Neural progenitor cell (in vitro differentiated cells): ENCODE data around the gene ZSCAN30. TPM values are rescaled to one million over a fixed set of nuclear protein-coding genes. Genes with fewer than 3 reads are reported as not detected.

Experiments
- DNase-seq: peaks from one replicate; pipeline ENCODE4 v3.0.0-alpha.2; 2016; ENCODE audit warnings: low spot score
- H2AFZ ChIP-seq: fragments of 200-600 bp; sonication (generic); replicated peaks from 2 replicates; pipeline ENCODE4 v1.6.1; 2016; ENCODE audit warnings: antibody characterized with exemption
- H3F3A ChIP-seq: fragments of 200-600 bp; sonication (generic); 2 replicates; pipeline ENCODE4 v1.6.1; 2016; ENCODE audit warnings: antibody characterized with exemption, low read depth
- H3K27ac ChIP-seq: fragments of 200-600 bp; sonication (generic); 2 replicates; pipeline ENCODE4 v1.5.1; 2016; ENCODE audit warnings: mild to moderate bottlenecking
- H3K27me3 ChIP-seq: fragments of 200-600 bp; sonication (generic); 2 replicates; pipeline ENCODE4 v1.6.1; 2016; ENCODE audit warnings: mild to moderate bottlenecking, moderate library complexity
- H3K36me3 ChIP-seq: fragments of 200-600 bp; sonication (generic); 2 replicates; pipeline ENCODE4 v1.5.1; 2016
- H3K4me1 ChIP-seq: fragments of 200-600 bp; sonication (generic); 2 replicates; pipeline ENCODE4 v1.6.1; 2016; ENCODE audit warnings: mixed run types
- H3K4me2 ChIP-seq: fragments of 200-600 bp; sonication (generic); 2 replicates; pipeline ENCODE4 v1.6.1; 2016
- H3K4me3 ChIP-seq: fragments of 200-600 bp; sonication (generic); 2 replicates; pipeline ENCODE4 v1.5.1; 2016
- H3K79me2 ChIP-seq: fragments of 200-600 bp; sonication (generic); 2 replicates; pipeline ENCODE4 v1.6.1; 2016; ENCODE audit warnings: low read depth
- H3K9ac ChIP-seq: fragments of 200-600 bp; sonication (generic); 2 replicates; pipeline ENCODE4 v1.6.1; 2016
- H3K9me3 ChIP-seq: fragments of 200-600 bp; sonication (generic); 2 replicates; pipeline ENCODE4 v1.5.1; 2016; ENCODE audit warnings: low read depth
- H4K20me1 ChIP-seq: fragments of 200-600 bp; sonication (generic); 2 replicates; pipeline ENCODE4 v1.6.1; 2016; ENCODE audit warnings: low read depth
- H3K27ac Mint-ChIP-seq: 3 replicates; pipeline ENCODE4 v1.8.0; 2021; ENCODE audit warnings: mixed read lengths
- H3K27me3 Mint-ChIP-seq: 2 replicates; pipeline ENCODE4 v1.8.0; 2022; ENCODE audit warnings: low read depth, mild to moderate bottlenecking, inconsistent platforms, moderate library complexity, mixed read lengths; ENCODE audit not compliant: insufficient read depth
- H3K36me3 Mint-ChIP-seq: 3 replicates; pipeline ENCODE4 v1.8.0; 2021; ENCODE audit warnings: mixed read lengths
- H3K4me1 Mint-ChIP-seq: 3 replicates; pipeline ENCODE4 v1.8.0; 2021; ENCODE audit warnings: mixed read lengths
- H3K4me3 Mint-ChIP-seq: 3 replicates; pipeline ENCODE4 v1.8.0; 2021; ENCODE audit warnings: mild to moderate bottlenecking, moderate library complexity, mixed read lengths
- H3K9me3 Mint-ChIP-seq: 3 replicates; pipeline ENCODE4 v1.8.0; 2020; ENCODE audit warnings: mixed read lengths
- EZH2 ChIP-seq: fragments of 200-600 bp; sonication (generic); IDR thresholded peaks from 2 replicates; pipeline ENCODE4 v1.6.1; 2017; ENCODE audit warnings: antibody characterized with exemption, mild to moderate bottlenecking, moderate library complexity
- EZH2phosphoT487 ChIP-seq: fragments of 200-600 bp; sonication (generic); IDR thresholded peaks from 2 replicates; pipeline ENCODE4 v1.6.1; 2017; ENCODE audit warnings: antibody characterized with exemption
- total RNA-seq: library from RNA; depleted of rRNA; stranded (reverse); fragments of >200 nt; gene quantifications from 2 replicates; pipeline ENCODE4 v1.2.3, GENCODE V29; 2015; ENCODE audit warnings: low replicate concordance
- TF ChIP-seq, protein P1 (sequence below): fragments of 200-600 bp; sonication (generic); IDR thresholded peaks from 2 replicates; pipeline ENCODE4 v1.5.1; 2017; ENCODE audit warnings: antibody characterized with exemption, mild to moderate bottlenecking

The ZSCAN30 gene
- total RNA-seq, 1 donor from 2014 or later = 21.7 TPM

DNA sequence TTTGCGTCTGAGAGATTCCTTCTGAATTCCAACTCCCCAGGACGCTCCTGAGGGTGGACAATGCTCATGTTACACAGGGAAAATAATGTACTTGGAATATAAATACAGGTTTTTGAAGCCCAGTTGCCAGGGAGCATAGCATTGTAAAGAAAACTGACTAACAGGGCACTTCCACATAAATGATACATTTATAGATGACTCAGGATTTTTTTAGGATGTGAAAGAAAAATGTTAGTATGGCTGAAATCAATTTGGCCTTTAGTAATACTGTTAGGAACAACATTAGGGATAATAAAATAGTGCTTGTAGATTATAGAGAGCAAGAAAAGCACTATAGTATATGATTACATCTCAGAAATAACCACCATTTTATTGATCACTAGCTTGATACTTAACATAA lies 25.6 kb downstream of the ZSCAN30 start:
- Mint-ChIP-seq H3K27me3 (peaks cover 3% of the 10 kb centered on the region), H3K27ac (peak overlapping the region; percentile 13), H3K36me3 (peaks cover 63% of the 10 kb centered on the region), H3K4me3 (no peak overlapping the region), H3K9me3 (peaks cover 28% of the 10 kb centered on the region), H3K4me1 (no peaks in the 10 kb centered on the region)
- TF ChIP-seq EZH2 (no peak), EZH2phosphoT487 (no peak)
- TF ChIP-seq, protein P1, sequence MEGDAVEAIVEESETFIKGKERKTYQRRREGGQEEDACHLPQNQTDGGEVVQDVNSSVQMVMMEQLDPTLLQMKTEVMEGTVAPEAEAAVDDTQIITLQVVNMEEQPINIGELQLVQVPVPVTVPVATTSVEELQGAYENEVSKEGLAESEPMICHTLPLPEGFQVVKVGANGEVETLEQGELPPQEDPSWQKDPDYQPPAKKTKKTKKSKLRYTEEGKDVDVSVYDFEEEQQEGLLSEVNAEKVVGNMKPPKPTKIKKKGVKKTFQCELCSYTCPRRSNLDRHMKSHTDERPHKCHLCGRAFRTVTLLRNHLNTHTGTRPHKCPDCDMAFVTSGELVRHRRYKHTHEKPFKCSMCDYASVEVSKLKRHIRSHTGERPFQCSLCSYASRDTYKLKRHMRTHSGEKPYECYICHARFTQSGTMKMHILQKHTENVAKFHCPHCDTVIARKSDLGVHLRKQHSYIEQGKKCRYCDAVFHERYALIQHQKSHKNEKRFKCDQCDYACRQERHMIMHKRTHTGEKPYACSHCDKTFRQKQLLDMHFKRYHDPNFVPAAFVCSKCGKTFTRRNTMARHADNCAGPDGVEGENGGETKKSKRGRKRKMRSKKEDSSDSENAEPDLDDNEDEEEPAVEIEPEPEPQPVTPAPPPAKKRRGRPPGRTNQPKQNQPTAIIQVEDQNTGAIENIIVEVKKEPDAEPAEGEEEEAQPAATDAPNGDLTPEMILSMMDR = no peak
- H3K4me3 ChIP-seq = no peak overlapping the region
- no peak overlapping the region for H3K4me2 ChIP-seq
- no peak overlapping the region for H2AFZ ChIP-seq
- H3K36me3 ChIP-seq = no peaks in the 10 kb centered on the region
- no peaks in the 10 kb centered on the region for H3K27me3 ChIP-seq
- no peaks in the 10 kb centered on the region for H3K9me3 ChIP-seq
- DNase-seq = no peak
- no peaks in the 10 kb centered on the region for H4K20me1 ChIP-seq
- no peaks in the 10 kb centered on the region for H3K4me1 ChIP-seq
- H3F3A ChIP-seq = no peaks in the 10 kb centered on the region
- no peak overlapping the region for H3K9ac ChIP-seq
- no peak overlapping the region for H3K27ac ChIP-seq
- no peaks in the 10 kb centered on the region for H3K79me2 ChIP-seq

DNA sequence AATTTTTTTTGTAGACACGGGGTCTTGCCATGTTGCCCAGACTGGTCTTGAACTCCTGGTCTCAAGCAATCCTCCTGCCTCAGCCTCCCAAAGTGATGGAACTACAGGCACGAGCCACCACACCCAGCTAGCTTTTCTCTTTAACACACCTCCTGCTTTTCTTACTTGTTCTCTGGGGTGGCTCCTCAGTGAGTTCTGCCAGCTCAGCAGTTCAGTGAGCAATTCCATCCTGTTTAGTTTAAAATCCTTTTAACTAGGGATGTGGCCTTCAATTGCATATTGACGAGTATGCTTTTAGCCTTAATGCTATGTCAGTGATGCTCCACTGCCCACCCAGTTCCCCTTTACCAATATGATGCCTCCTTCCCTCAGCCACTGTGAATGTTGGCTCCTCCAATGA lies 33.1 kb downstream of the ZSCAN30 start:
- Histone ChIP-seq H2AFZ (no peak overlapping the region), H3K4me2 (no peak overlapping the region), H3K27me3 (no peaks in the 10 kb centered on the region), H4K20me1 (no peaks in the 10 kb centered on the region), H3K27ac (no peak overlapping the region), H3F3A (no peaks in the 10 kb centered on the region), H3K9ac (no peak overlapping the region), H3K9me3 (no peaks in the 10 kb centered on the region), H3K36me3 (peaks cover 10% of the 10 kb centered on the region), H3K4me3 (no peak overlapping the region), H3K4me1 (no peaks in the 10 kb centered on the region), H3K79me2 (no peaks in the 10 kb centered on the region)
- TF ChIP-seq, protein P1 = no peak
- TF ChIP-seq EZH2 (no peak), EZH2phosphoT487 (no peak)
- Mint-ChIP-seq H3K9me3 (peaks cover 25% of the 10 kb centered on the region), H3K27me3 (no peaks in the 10 kb centered on the region), H3K4me3 (no peak overlapping the region), H3K36me3 (peaks cover 76% of the 10 kb centered on the region), H3K27ac (no peak overlapping the region), H3K4me1 (no peaks in the 10 kb centered on the region)
- DNase-seq = no peak

- H3K9me3 Mint-ChIP-seq = peaks cover 28% of the 10 kb centered on the region
- TF ChIP-seq EZH2phosphoT487 (no peak), EZH2 (no peak)
- TF ChIP-seq, protein P1 = no peak
- Histone ChIP-seq H3K27me3 (no peaks in the 10 kb centered on the region), H3K9me3 (no peaks in the 10 kb centered on the region), H3K9ac (no peak overlapping the region), H2AFZ (no peak overlapping the region), H3F3A (peaks cover 19% of the 10 kb centered on the region), H3K4me3 (no peak overlapping the region), H3K27ac (no peak overlapping the region), H3K79me2 (no peaks in the 10 kb centered on the region), H3K36me3 (peaks cover 12% of the 10 kb centered on the region), H3K4me1 (no peaks in the 10 kb centered on the region), H3K4me2 (no peak overlapping the region), H4K20me1 (no peaks in the 10 kb centered on the region)
- H3K27ac Mint-ChIP-seq = no peak overlapping the region
- peaks cover 80% of the 10 kb centered on the region for H3K36me3 Mint-ChIP-seq
- H3K27me3 Mint-ChIP-seq = no peaks in the 10 kb centered on the region
- no peaks in the 10 kb centered on the region for H3K4me1 Mint-ChIP-seq
- no peak for DNase-seq
- no peak overlapping the region for H3K4me3 Mint-ChIP-seq
Observed at GRCh38 chr18:35253655-35254287, 36.3 kb downstream of the ZSCAN30 start.
